Measurements from ENCODE around the gene SSH2. TPM values are rescaled to one million over a fixed set of nuclear protein-coding genes. Genes with fewer than 3 reads are reported as not detected.

The SSH2 gene
- total RNA-seq, 1 experiment from 2014 or later: 45.1 TPM

- no peaks in the 10 kb centered on the region for H3K27me3 ChIP-seq (ENCODE audit: insufficient read depth, low read depth)
- peaks cover 17% of the 10 kb centered on the region; the same call in 1 of the 2 replicates for H3K4me1 ChIP-seq (replicated peaks; ENCODE audit: insufficient read depth)
- H2AFZ ChIP-seq: no peak overlapping the region
- intact Hi-C loops (cut with micrococcal nuclease; ENCODE audit: unreplicated experiment): no loop called here
- H3K4me3 ChIP-seq: no peak overlapping the region
- H3K27ac ChIP-seq: no peak overlapping the region
- ChIA-PET CTCF (no interaction called here), POLR2A (ENCODE audit: unreplicated experiment) (no interaction called here)
- no peaks in the 10 kb centered on the region for H3K36me3 ChIP-seq (ENCODE audit: low read depth)
- no peak for DNase-seq
- BruUV-seq (replicated peaks): no TSS peak
- no peak for TF ChIP-seq CTCF (conservative IDR thresholded peaks at IDR 0.05)
- no peak for TF ChIP-seq EZH2 (IDR thresholded peaks at IDR 0.05; ENCODE audit: low read depth)
- H4K20me1 ChIP-seq (ENCODE audit: insufficient read depth): no peaks in the 10 kb centered on the region
- peaks cover 3% of the 10 kb centered on the region; the same call in 1 of the 2 replicates for H3F3A ChIP-seq (ENCODE audit: insufficient read depth, low read depth)
- H3K9me3 ChIP-seq (ENCODE audit: insufficient read depth, low read depth): no peaks in the 10 kb centered on the region
- no peak overlapping the region for H3K4me2 ChIP-seq
- H3K9me2 ChIP-seq (ENCODE audit: insufficient read depth): no peaks in the 10 kb centered on the region
- H3K79me2 ChIP-seq (ENCODE audit: low read depth): no peaks in the 10 kb centered on the region
Observed at GRCh38 chr17:29833801-29834200, 96.2 kb downstream of the SSH2 start.

- peaks cover 22% of the 10 kb centered on the region for H3K4me1 ChIP-seq (replicated peaks; ENCODE audit: insufficient read depth)
- intact Hi-C loops (cut with micrococcal nuclease; ENCODE audit: unreplicated experiment): no loop called here
- no peak for DNase-seq
- ChIA-PET POLR2A (ENCODE audit: unreplicated experiment) (no interaction called here), CTCF (no interaction called here)
- no peaks in the 10 kb centered on the region for H3K36me3 ChIP-seq (ENCODE audit: low read depth)
- BruUV-seq (replicated peaks): no TSS peak
- no peak overlapping the region for H3K4me2 ChIP-seq
- no peaks in the 10 kb centered on the region for H3K9me3 ChIP-seq (ENCODE audit: insufficient read depth, low read depth)
- H3K27ac ChIP-seq: no peak overlapping the region
- H3K9me2 ChIP-seq (ENCODE audit: insufficient read depth): no peaks in the 10 kb centered on the region
- TF ChIP-seq EZH2 (IDR thresholded peaks at IDR 0.05; ENCODE audit: low read depth) (no peak), CTCF (conservative IDR thresholded peaks at IDR 0.05) (no peak)
- H3K27me3 ChIP-seq (ENCODE audit: insufficient read depth, low read depth): no peaks in the 10 kb centered on the region
- H3F3A ChIP-seq (ENCODE audit: insufficient read depth, low read depth): peaks cover 3% of the 10 kb centered on the region; the same call in 1 of the 2 replicates
- no peak overlapping the region for H2AFZ ChIP-seq
- no peaks in the 10 kb centered on the region for H3K79me2 ChIP-seq (ENCODE audit: low read depth)
- no peak overlapping the region for H3K4me3 ChIP-seq
- H4K20me1 ChIP-seq (ENCODE audit: insufficient read depth): no peaks in the 10 kb centered on the region; the same call in 1 of the 2 replicates
Observed at GRCh38 chr17:29828676-29829284, 101.2 kb downstream of the SSH2 start.

- no peaks in the 10 kb centered on the region for H3K9me3 ChIP-seq (ENCODE audit: insufficient read depth, low read depth)
- intact Hi-C loops (cut with micrococcal nuclease; ENCODE audit: unreplicated experiment): no loop called here
- no peak overlapping the region for H3K4me3 ChIP-seq
- no peak overlapping the region for H3K4me2 ChIP-seq
- H3K27me3 ChIP-seq (ENCODE audit: insufficient read depth, low read depth): no peaks in the 10 kb centered on the region
- H3K4me1 ChIP-seq (replicated peaks; ENCODE audit: insufficient read depth): peaks cover 22% of the 10 kb centered on the region
- H3K79me2 ChIP-seq (ENCODE audit: low read depth): no peaks in the 10 kb centered on the region
- BruUV-seq (replicated peaks): no TSS peak
- peaks cover 3% of the 10 kb centered on the region; the same call in 1 of the 2 replicates for H3F3A ChIP-seq (ENCODE audit: insufficient read depth, low read depth)
- no peak for DNase-seq
- H3K9me2 ChIP-seq (ENCODE audit: insufficient read depth): no peaks in the 10 kb centered on the region
- POLR2A ChIA-PET (ENCODE audit: unreplicated experiment): interaction anchor here (0.7 kb wide), 1 partner anchor 227 kb away, joined by 20 read pairs; no protein-coding TSS in a partner anchor
- CTCF ChIA-PET: no interaction called here
- H4K20me1 ChIP-seq (ENCODE audit: insufficient read depth): no peaks in the 10 kb centered on the region; the same call in 1 of the 2 replicates
- H3K36me3 ChIP-seq (ENCODE audit: low read depth): no peaks in the 10 kb centered on the region
- no peak for TF ChIP-seq CTCF (conservative IDR thresholded peaks at IDR 0.05)
- TF ChIP-seq EZH2 (IDR thresholded peaks at IDR 0.05; ENCODE audit: low read depth): no peak
- no peak overlapping the region for H2AFZ ChIP-seq
- no peak overlapping the region for H3K27ac ChIP-seq
Observed at GRCh38 chr17:29827179-29827578, 102.8 kb downstream of the SSH2 start.
